ENCODE measurements around the gene RBBP8. TPM values are rescaled to one million over a fixed set of nuclear protein-coding genes. Genes with fewer than 3 reads are reported as not detected.

The RBBP8 gene
- total RNA-seq, 1 experiment from 2014 or later = 57.6 TPM

GRCh38 chr18:22987547-22988189, 54.5 kb downstream of the RBBP8 start:
- Histone ChIP-seq H3K36me3 (peaks cover 34% of the 10 kb centered on the region), H3K27me3 (replicated peaks) (no peaks in the 10 kb centered on the region), H3K9me3 (replicated peaks) (no peaks in the 10 kb centered on the region), H3K27ac (no peak overlapping the region), H3K4me3 (no peak overlapping the region), H3K4me1 (replicated peaks) (no peaks in the 10 kb centered on the region)
- no peak for DNase-seq (ENCODE audit: low read depth in 1 of 2, low spot score in 2 of 2)

DNA sequence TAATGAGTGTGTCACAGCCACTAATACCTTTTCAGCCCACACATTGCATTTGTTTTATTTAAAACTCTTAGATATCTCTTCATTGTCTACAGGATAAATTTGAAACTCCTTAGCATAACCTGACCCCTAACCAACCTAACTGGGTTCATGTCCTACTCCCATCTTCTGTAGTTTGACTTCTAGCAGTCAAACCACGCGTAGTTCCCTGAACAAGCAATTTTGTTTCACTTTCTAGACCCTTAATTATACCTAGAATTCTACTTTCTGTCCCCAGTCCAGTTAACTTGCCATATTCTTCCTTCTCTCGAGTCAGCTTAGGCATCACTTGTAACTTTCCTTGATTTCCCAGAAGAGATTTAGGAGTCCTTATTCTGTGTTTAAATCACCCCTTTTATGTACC, 55.1 kb downstream of the RBBP8 start:
- no peaks in the 10 kb centered on the region for H3K27me3 ChIP-seq (replicated peaks)
- DNase-seq (ENCODE audit: low read depth in 1 of 2, low spot score in 2 of 2) = no peak
- peaks cover 33% of the 10 kb centered on the region for H3K36me3 ChIP-seq
- no peaks in the 10 kb centered on the region for H3K9me3 ChIP-seq (replicated peaks)
- H3K4me3 ChIP-seq = no peak overlapping the region
- H3K4me1 ChIP-seq (replicated peaks) = no peaks in the 10 kb centered on the region
- no peak overlapping the region for H3K27ac ChIP-seq

DNA sequence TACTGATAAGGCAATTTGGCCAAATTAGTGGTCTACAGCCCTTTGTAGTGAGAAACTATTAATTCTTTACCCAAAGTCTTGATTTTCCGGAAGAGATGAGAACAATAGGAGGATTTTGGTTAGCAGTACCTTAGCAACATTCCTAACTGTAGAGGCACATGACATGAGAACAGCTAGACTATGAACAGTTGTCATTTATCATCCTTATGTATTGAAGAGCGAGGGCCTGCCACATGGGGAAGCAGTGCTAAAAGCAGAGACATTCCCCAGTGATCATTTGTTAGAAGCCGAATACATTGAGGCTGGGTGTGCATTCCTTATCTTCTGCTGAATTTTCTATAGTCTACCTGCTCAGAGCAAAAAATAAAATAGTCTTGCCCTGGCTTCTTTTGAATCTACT, 65.2 kb downstream of the RBBP8 start:
- H3K9me3 ChIP-seq (replicated peaks) = no peaks in the 10 kb centered on the region
- DNase-seq (ENCODE audit: low read depth in 1 of 2, low spot score in 2 of 2) = no peak
- no peak overlapping the region for H3K4me3 ChIP-seq
- no peaks in the 10 kb centered on the region for H3K27me3 ChIP-seq (replicated peaks)
- H3K4me1 ChIP-seq (replicated peaks) = no peaks in the 10 kb centered on the region
- peaks cover 13% of the 10 kb centered on the region for H3K36me3 ChIP-seq
- no peak overlapping the region for H3K27ac ChIP-seq

DNA sequence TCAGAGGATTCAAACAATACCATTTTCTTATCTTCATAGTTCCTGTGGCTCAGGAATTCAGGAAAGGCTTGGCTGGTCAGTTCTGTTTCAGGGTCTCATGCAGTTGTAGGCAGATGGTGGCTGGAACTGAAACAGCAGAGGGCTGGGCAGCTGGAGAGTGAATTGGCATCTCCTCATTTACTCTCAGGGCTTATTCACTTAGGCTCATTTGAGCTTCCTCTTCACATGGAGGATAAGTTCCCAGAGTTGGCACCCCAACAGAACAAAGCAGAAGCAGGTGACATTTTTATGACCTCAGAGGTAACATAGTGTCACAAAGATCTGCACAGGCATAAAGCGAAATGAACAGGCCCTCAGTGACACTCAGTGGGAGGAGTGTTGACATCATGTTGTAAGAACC, 66.1 kb downstream of the RBBP8 start:
- no peaks in the 10 kb centered on the region for H3K27me3 ChIP-seq (replicated peaks)
- H3K4me3 ChIP-seq = no peak overlapping the region
- H3K27ac ChIP-seq = no peak overlapping the region
- H3K9me3 ChIP-seq (replicated peaks) = no peaks in the 10 kb centered on the region
- H3K4me1 ChIP-seq (replicated peaks) = no peaks in the 10 kb centered on the region
- peaks cover 13% of the 10 kb centered on the region for H3K36me3 ChIP-seq
- DNase-seq (ENCODE audit: low read depth in 1 of 2, low spot score in 2 of 2) = no peak

- no peak for DNase-seq (ENCODE audit: low read depth in 1 of 2, low spot score in 2 of 2)
- H3K27ac ChIP-seq = no peak overlapping the region
- H3K4me1 ChIP-seq (replicated peaks) = no peaks in the 10 kb centered on the region
- no peaks in the 10 kb centered on the region for H3K9me3 ChIP-seq (replicated peaks)
- H3K27me3 ChIP-seq (replicated peaks) = no peaks in the 10 kb centered on the region
- no peak overlapping the region for H3K4me3 ChIP-seq
- peaks cover 17% of the 10 kb centered on the region for H3K36me3 ChIP-seq
Observed at GRCh38 chr18:22999647-23000046, 66.5 kb downstream of the RBBP8 start.

DNA sequence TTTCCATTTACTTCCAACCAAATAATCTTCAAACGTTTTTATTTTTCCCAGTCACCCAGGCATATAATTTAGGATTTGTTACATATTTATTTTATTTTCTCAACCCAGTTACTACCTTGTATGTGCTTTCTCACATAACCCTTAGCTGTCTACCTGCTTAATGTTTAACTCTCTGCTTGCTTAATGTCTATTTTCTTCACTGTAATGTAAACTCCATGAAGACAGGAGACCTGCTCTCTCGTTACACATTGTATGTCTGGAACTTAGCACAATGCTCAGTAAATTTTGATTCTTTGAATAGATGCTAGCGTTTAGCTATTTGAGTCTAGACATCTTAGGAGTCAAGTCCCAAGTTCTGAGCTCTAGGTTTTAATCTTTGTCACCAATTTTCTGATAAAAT, 70.2 kb downstream of the RBBP8 start:
- H3K27me3 ChIP-seq (replicated peaks) = no peaks in the 10 kb centered on the region

DNA sequence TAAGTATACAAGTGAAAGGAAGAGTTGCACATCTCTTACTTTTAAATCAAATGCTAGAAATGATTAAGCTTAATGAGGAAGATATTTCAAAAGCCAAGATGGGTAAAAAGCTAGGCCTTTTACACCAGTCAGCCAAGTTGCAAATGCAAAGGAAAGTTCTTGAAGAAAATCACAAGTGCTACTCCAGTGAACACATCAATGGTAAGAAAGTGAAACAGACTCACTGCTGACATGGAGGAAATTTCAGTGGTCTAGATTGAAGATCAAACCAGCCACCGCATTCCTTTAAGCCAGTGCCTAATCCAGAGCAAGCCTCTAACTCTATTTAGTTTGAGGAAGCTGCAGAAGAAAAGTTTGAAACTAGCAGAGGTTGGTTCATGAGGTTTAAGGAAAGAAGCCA, 79.1 kb downstream of the RBBP8 start:
- Histone ChIP-seq H3K27ac (no peak overlapping the region), H3K4me1 (replicated peaks) (no peaks in the 10 kb centered on the region), H3K36me3 (peaks cover 7% of the 10 kb centered on the region), H3K9me3 (replicated peaks) (0 out of 2 replicates have a peak, but pooled peaks cover 4% of the 10 kb centered on the region), H3K4me3 (no peak overlapping the region), H3K27me3 (replicated peaks) (no peaks in the 10 kb centered on the region)
- no peak for DNase-seq (ENCODE audit: low read depth in 1 of 2, low spot score in 2 of 2)

More for the DNA sequence above, 70.2 kb downstream of the RBBP8 start:
- Histone ChIP-seq H3K9me3 (replicated peaks) (no peaks in the 10 kb centered on the region), H3K4me3 (no peak overlapping the region), H3K27ac (no peak overlapping the region), H3K4me1 (replicated peaks) (no peaks in the 10 kb centered on the region), H3K36me3 (peaks cover 18% of the 10 kb centered on the region)
- DNase-seq (ENCODE audit: low read depth in 1 of 2, low spot score in 2 of 2) = no peak

GRCh38 chr18:23020555-23021294, 87.6 kb downstream of the RBBP8 start:
- Histone ChIP-seq H3K9me3 (replicated peaks) (no peaks in the 10 kb centered on the region), H3K27ac (no peak overlapping the region), H3K4me3 (no peak overlapping the region), H3K36me3 (peaks cover 23% of the 10 kb centered on the region), H3K27me3 (replicated peaks) (no peaks in the 10 kb centered on the region), H3K4me1 (replicated peaks) (no peaks in the 10 kb centered on the region)
- no peak for DNase-seq (ENCODE audit: low read depth in 1 of 2, low spot score in 2 of 2)

GRCh38 chr18:23021623-23022022, 88.5 kb downstream of the RBBP8 start:
- no peak overlapping the region for H3K27ac ChIP-seq
- H3K27me3 ChIP-seq (replicated peaks) = no peaks in the 10 kb centered on the region
- H3K4me3 ChIP-seq = no peak overlapping the region
- no peaks in the 10 kb centered on the region for H3K9me3 ChIP-seq (replicated peaks)
- no peaks in the 10 kb centered on the region for H3K4me1 ChIP-seq (replicated peaks)
- H3K36me3 ChIP-seq = peaks cover 28% of the 10 kb centered on the region
- no peak for DNase-seq (ENCODE audit: low read depth in 1 of 2, low spot score in 2 of 2)

DNA sequence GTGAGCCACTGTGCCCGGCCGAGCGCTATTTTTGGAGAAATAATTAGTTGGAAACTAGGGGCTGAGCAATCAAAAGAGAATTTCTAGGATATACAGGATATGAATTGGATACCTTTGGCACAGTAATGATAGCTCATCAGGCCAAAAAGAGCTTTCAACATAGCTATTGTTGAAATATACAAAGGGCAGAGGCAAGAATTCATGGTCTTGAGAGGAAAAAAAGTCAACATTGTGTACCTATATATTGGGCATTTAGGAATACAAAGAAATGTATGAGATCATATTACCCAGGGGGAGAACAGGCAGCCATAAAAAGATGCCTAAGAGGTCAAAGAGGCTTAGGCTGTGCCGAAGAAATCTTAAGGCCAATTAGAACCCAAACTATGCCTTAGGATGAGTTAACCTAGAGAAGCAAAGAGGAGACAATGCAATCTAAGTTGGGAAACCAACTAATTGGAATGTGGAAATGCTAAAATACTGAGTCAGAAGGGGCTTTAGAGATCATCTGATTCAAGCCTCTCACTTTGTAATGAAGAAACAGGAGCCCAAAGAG, 99.0 kb downstream of the RBBP8 start:
- Histone ChIP-seq H3K36me3 (no peaks in the 10 kb centered on the region), H3K4me3 (no peak overlapping the region), H3K4me1 (replicated peaks) (peaks cover 33% of the 10 kb centered on the region), H3K9me3 (replicated peaks) (no peaks in the 10 kb centered on the region), H3K27ac (peak overlapping the region; percentile 93), H3K27me3 (replicated peaks) (no peaks in the 10 kb centered on the region)
- peak; percentile 36 to 90 for DNase-seq (ENCODE audit: low read depth in 1 of 2, low spot score in 2 of 2)

DNA sequence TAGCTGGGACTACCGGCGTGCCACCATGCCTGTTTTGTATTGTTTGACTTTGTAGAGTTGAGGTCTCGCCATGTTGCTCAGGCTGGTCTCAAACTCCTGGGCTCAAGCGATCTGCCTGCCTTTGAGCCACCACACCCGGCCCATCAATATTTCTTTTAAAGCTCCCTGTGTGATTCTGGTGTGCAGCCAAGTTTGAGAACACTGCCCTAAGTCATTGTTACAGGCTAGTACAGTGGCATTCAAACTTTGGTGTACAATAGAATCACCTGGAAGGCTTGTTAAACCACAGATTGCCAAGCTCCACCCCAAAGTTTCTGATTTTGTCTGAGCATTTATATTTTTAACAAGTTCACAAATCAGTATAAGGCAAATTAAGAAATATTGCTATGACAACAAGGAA, 99.9 kb downstream of the RBBP8 start:
- no peak for DNase-seq (ENCODE audit: low read depth in 1 of 2, low spot score in 2 of 2)
- H3K27me3 ChIP-seq (replicated peaks) = no peaks in the 10 kb centered on the region
- peak overlapping the region; percentile 93 for H3K27ac ChIP-seq
- no peaks in the 10 kb centered on the region for H3K36me3 ChIP-seq
- H3K4me3 ChIP-seq = no peak overlapping the region
- H3K9me3 ChIP-seq (replicated peaks) = no peaks in the 10 kb centered on the region
- H3K4me1 ChIP-seq (replicated peaks) = peaks cover 43% of the 10 kb centered on the region

DNA sequence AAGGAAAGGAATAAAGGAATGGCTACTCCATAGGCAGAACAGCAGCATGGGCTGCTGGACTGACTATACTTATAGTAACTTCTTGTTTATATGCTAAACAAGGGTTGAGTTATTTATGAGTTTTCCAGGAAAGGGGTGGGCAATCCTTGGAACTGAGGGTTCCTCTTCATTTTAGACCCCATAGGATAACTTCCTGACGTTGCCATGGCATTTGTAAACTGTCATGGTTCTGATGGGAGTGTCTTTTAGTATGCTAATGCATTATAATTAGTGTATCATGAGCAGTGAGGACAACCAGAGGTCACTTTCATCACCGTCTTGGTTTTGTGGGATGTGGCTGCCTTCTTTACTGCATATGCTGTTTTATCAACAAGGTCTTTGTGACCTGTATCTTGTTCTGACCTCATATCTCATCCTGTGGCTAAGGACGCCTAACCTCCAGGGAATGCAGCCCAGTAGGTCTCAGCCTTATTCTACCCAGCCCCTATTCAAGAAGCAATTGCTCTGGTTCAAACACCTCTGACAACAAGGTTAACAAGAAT, 103.6 kb downstream of the RBBP8 start:
- no peak for DNase-seq (ENCODE audit: low read depth in 1 of 2, low spot score in 2 of 2)

GRCh38 chr18:23037646-23038045, 104.5 kb downstream of the RBBP8 start:
- Histone ChIP-seq H3K36me3 (no peaks in the 10 kb centered on the region), H3K9me3 (replicated peaks) (no peaks in the 10 kb centered on the region), H3K4me3 (no peak overlapping the region), H3K4me1 (replicated peaks) (peaks cover 35% of the 10 kb centered on the region), H3K27ac (peak overlapping the region; percentile 65), H3K27me3 (replicated peaks) (no peaks in the 10 kb centered on the region)
- no peak for DNase-seq (ENCODE audit: low read depth in 1 of 2, low spot score in 2 of 2)

More for the DNA sequence above, 103.6 kb downstream of the RBBP8 start:
- Histone ChIP-seq H3K4me1 (replicated peaks) (peaks cover 45% of the 10 kb centered on the region), H3K27me3 (replicated peaks) (no peaks in the 10 kb centered on the region), H3K27ac (no peak overlapping the region), H3K4me3 (no peak overlapping the region), H3K36me3 (no peaks in the 10 kb centered on the region), H3K9me3 (replicated peaks) (no peaks in the 10 kb centered on the region)

- Histone ChIP-seq H3K27ac (peak overlapping the region; percentile 65), H3K36me3 (no peaks in the 10 kb centered on the region), H3K4me3 (no peak overlapping the region), H3K4me1 (replicated peaks) (peaks cover 26% of the 10 kb centered on the region), H3K27me3 (replicated peaks) (no peaks in the 10 kb centered on the region), H3K9me3 (replicated peaks) (no peaks in the 10 kb centered on the region)
- peak; percentile 72 to 82 for DNase-seq (ENCODE audit: low read depth in 1 of 2, low spot score in 2 of 2)
Observed at GRCh38 chr18:23038712-23039111, 105.6 kb downstream of the RBBP8 start.

All from SJSA1 (cell line).